Nucleus accumbens (tissue), 56 donors: ENCODE data around the gene UROC1.

Experiments
- DNase-seq, 56 donors: peaks; one replicate each; lab custom pipeline; 2025; lab: John Stamatoyannopoulos, UW

Gene UROC1

DNA sequence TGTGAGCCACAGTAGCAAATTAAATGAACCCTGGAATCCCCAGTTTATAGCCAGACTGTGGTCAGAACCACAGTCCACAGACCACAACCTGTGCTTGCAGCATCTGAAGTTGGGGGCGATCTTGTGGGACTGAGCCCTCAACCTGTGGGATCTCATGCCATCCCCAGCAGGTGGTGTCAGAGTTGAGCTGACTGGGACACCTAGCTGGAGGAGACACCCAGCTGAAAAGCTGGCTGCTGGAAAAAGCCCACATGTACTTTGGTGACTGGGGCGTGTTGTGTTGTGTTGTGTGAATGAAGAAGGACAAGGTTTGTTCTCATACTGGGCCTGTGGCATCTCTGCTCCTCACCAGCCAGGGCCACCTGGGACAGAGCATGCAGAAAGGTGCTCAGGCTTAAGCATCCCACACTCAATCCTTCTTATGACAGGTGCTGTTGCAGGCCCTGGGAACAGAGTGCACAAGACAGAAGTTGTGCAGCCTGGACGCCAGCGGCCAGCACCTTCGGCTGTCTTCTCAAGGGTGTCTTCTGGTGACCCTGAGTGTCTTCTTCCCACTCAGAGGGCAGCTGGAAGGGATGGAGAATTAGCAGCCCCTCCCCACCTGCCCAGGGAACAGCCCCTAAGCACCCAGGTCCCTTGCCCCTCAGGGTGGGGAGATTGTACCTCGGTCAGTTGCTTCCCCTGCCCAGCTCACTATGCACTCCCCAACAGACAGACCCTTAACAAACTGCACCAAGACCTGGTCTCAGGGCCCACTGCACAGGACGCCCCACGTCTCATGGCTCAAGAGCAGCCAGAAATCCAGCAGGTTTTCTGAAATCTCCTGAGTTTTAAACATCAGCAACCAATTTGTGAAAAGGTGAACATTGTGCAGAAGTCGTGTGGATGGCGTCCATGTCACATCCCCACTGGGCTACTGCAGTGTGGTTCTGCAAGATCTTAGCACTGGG is 2.2 kb upstream of the UROC1 start:
- no peak for DNase-seq

DNA sequence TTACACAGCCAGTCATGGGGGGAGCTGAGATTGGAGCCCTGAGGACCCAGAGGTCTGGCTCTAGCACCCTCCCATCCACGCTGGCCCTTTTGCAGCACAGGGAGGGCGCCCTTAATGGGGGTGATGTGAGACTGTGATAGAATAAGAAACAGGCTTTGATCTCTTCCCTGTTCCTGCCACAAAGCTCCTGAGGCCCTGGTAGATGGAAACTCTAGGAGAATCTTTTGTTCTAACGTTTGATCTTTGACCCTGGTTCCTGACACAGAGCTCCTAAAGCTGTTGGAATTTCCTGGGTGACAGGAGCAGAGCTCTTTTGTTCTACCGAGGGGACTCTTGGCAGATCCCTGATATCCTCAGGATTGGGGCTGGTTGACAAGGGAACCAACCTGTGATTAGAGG is 1.2 kb upstream of the UROC1 start:
- DNase-seq: no peak

DNA sequence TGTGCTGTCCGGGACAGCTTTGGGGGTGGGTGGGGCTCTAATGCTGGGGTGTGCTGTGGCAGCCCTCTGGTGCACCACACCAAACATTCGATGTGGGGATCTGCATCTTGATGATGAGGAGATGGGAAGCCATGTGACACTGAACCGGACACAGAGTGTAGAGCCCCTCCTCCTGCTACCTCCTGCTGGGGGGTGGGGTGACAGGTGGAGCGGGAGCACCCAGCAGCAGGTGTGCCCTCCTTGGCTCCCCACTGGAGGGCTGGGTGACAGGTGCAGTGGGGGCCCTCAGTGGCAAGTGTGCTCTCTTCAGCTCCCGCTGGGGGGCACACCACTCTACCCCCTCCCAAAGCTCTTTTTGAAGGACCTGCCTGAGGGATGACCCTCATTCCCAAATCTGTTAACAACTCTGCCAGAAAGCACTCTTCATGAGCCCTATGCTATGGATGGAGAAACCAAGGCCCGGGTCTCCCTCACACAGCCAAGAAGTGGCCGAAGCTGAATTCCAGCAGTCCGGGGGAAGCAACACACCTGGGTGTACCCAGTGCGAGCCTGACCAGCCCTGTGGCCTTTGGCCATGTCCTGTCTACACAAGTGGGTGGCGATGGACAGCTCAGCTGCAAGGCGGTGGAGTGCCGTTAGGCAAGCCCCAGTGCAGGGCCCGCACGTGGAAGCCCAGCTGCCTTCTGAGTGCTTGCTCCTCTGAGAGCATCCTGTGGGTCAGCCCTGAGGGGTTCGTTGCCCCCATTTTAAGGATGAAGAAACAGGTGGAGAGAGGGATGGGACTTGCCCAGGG is 609 bp upstream of the UROC1 start:
- no peak for DNase-seq

DNA sequence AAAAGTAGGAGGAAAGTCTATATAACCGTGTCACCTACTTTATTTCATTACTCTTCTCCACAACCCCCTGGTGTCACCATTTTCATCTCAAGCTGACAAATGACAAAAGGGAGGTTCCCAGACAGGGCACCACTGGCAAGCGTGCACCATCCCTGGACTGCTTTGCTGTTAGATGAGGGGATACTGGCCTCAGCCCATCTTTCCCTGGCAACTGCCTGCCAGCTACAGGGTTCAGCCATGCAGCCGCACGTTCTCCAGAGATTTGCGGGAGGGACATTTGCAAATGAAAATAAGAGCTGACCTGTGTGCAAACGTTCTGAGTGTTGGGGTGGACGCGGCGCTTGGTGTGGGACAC is 660 bp downstream of the UROC1 start:
- DNase-seq: no peak

DNA sequence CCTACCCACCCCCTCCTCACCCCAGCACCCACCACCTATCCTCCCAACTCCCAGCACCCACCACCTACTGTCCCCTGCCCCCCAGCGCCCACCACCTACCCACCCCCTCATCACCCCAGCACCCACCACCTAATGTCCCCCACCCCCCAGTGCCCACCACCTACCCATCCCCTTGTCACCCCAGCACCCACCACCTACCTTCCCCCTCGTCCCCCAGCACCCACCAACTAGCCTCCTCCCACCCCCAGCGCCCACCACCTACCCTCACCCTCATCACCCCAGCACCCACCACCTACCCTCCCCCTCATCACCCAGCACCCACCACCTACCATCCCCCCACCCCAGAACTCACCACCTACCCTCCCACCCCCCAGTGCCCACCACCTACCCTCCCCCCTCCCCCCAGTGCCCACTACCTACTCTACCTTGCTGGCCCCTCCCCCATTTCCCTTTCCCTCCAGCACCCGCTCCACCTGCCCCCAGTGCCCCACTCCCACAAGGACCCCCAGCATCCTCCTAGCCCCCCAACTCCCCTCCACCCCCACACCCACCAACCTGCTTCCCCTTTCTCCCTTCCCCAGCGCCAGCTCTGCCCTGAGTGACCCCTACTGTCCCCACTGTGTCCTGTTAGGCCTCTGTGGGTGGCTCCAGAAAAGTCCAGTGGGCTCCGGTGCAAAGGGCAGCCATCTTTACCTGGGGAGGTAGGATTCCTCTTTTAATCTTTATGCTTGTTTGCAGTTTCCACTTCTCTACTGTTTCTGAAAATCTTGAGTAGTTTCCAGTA is 1.2 kb downstream of the UROC1 start:
- no peak for DNase-seq

DNA sequence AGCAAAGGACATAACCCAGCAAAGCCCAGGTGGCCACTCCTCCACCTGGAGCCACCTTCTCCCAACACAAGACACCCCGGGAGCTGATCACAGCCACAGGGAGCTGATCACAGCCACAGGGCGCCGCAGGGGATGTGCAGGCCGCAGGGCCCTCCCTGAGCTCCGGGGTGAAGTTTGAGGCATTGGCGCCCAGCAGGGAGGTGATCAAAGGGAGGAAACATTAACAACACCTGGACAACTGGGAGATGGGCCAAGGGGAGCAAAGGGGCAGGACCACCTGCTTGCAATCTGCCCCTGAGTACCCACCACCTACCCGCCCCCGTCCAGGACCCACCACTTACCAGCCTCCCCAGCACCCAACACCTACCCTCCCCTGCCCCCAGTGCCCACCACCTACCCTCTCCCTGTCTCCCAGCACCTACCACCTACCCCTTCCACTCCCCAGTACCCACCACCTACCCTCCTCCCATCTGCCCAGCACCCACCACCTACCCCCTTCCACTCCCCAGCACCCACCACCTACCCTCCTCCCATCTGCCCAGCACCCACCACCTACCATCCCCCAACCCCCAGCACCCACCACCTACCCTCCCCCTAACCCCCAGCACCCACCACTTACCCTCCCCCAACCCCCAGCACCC is 2.4 kb downstream of the UROC1 start:
- DNase-seq: no peak

DNA sequence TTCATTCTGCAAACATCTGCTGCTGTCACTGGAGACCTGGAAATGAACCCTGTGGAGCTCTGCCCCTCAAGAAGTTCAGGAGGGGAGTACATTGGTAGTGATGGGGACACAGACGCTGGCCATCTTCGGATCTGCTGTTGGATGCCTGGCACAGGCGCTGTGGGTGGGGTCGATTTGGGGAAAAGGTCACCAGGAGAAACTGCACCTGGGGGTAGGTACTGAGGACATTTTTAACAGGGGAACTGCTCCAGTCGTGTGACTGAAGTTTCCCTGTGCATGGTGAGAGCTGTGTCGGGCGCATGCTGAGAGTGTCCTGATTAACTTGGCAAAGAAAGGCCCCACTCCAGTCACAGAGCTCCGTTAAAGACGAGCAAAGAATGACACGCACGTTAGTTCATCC is 3.4 kb downstream of the UROC1 start:
- DNase-seq: no peak

DNA sequence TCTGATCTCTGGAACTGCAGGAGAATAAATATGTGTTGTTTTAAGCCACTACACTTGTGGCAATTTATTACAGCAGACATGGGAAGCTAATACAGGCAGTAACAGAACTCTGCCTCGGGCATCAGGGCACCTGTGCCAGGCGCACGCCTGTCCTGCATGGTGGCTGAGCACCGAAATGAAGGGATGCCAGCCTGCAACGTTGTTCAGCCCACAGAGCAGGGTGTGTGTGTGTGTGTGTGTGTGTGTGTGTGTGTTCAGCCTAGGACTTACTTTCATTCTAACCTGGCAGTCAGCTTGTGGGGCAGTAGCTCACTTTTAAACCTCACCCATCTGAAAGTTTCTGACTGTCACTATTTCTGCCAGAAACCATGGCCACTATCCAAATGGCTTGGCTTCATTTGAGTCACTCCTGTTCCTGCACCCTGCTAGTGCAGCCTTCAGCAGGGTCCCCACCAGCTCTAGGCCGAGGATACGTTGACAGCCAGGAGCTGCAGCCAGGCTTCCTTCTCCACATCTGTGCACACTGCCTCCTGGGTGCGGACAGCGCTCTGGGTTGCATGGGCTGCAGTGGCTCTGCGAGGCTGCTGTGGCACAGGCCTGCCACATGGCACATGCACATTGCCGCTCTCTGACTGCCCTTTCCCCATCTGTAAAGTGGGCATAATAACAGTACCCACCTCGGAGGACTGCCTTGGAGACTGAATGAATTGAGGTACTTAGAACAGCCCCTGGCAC is 4.5 kb downstream of the UROC1 start:
- no peak for DNase-seq

DNA sequence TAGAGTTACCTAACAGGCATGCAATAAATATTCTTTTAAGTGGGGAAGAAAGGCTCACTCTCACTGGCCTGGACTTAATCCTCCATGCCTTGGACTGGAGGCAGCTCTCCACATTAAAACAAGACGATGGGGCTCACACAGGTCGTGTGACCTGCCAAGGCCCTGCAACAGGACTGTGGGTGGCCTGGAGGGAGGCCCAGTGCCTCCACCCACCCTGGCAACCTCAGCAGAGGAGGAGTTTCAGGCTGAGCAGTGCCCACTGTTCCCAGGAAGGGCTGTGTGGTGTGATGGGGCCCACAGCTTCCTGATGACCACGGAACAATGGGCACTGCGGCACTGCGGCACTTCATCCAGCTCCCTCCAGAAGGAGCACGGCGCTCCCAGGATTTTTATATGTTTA is 5.5 kb downstream of the UROC1 start:
- DNase-seq: peak in 19 of 56 donors; percentile 10 to 66 (median 37)

DNA sequence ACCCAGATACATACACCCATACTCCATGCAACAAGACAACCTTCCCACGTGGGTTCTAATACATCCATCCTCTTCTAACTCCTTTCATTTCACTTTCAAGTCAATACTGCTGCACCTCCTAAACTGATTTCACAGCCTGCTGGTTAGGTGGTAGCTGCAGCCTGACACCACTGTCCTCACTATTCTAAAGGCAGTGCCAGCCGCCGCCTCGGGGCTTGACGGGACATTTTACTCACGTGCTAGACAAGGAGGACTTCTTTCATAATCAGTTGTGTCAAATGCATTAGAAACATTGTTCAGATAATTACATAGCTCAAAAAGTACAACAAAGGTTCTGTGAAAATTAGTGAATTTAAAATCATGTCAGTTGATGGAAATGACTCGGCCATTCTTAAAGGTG is 6.3 kb downstream of the UROC1 start:
- no peak for DNase-seq

DNA sequence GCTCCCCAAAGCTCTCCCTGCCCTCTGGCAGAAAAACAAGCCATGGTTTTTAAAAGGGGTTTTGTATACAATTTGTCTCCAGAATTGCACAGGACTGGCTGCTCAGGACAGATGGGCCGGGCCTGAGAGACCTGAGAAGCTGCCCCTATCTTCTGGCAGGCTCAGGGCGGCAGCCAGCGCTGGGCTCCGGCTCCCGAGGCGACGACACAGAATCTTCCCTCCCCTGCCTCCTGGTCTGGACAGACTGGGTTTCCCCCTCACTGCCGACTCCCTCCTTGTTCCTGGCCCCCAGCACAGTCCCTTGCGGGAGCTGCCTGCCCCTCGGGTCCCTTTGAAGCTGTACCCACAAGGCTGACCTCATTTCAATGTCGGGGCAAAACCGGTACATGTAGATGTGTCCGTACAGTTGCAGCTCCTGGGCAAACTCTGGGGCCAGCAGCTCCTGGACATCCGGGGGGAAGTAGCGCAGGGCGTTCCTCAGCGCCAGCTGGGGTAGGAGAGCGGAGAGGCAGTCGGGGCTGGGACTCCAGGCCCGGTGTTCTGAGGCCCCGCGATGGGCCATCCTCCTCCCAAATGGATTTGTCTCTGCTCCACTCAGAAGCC is 7.2 kb downstream of the UROC1 start:
- no peak for DNase-seq

DNA sequence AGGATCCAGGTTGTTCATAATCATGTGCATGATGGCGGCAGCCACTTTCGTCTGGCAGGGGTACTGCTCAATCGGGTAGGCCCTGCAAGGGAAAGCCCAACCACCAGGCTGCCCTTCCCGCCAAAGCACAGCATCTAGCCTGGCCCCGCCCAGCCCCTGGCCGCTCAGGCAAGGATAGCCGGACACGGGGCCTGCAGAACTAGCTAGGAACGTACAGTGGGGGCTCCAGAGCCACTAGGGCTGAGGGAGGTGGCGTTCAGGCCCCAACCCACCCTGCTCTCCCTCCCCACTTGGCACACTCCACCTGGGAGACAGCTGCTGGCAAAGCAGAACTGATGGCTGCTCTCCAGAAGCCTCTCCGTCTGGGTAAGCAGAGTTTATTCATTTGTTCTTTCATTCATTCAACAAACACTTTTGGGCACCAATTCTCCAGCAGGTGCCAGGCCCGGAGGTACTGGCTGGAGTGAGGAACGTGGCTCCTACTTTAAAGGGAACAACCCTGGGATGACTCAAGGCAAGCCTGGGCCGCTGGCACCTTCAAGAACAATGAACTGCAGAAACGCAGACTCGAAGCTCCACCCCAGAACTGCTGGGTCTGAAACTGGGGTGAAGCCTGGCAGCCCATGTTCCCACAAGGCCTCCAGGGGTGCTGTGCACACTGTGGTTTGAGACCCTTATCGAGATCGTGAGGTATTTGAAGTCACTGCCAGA is 7.8 kb downstream of the UROC1 start:
- no peak for DNase-seq

DNA sequence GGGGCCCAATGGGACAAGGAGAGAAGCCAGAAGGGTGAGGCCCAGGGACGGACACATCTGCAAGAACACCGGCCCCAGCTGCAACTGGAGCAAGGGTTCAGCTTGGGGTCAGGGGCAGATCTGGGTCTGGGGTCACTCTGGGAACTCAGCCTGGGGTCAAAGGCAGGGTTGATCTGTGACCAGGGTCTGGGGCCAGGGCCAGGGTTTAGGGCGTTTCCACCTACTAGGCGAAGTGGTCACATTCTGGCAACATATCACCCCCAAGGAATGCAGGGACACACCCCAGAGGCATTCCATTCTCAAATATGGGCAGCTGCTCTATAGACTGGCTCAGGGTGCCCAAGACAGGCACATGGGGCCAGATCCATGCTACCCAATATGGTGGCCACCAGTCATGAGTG is 9.0 kb downstream of the UROC1 start:
- no peak for DNase-seq

DNA sequence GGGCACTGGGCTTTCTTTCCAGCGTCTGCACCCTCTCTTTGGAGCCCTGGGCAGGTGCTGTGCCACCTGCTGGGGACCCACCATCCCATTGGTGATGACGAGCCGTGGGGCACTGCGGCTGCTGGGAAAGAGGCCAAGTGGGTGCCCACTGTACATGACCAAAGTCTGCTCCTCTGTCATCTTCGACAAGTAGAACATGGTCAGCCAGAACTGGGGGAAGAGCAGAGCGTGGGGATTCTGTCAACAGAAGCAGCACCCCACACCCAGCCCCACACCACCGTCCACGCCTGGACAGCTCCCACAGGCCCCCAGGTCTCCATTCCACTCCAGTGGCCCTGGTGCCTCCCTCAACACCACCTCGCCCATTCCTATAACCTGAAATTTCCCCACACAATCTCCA is 9.7 kb downstream of the UROC1 start:
- DNase-seq: no peak

DNA sequence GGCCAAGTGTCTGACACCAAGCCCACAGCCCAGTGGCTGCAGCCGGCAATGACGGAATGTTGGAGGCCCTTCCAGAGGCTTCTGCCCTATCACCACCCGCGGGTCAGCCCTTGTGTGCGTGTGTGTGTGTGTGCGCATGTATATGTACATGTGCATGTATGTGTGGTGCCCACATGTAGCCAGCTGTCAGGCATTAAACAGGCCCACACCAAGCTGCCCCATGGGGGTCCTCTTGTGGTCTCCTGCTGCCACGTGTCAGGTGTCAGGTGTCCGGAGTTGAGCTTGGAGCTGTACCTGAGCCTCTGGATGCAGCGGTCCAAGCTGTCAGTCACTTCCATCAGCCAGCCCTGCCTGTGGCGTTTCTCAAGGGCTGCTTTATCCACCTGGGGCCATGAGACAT is 13.9 kb downstream of the UROC1 start:
- no peak for DNase-seq

DNA sequence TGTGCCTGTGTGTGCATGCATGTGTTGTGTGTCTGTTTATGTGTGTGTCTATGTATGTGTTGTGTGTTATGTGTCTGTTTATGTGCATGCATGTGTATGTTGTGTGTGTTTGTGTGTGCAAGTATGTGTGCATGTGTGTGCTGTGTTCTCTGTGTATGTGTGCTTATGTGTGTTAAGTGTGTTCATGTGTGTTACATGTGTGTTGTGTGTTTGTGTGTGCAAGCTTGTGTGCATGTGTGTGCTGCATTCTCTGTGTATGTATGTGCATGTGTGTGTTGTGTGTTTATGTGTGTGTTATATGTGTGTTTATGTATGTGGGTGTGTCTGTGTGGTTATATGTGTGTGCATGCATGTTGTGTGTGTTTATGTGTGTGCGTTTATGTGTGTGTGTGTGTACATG is 14.9 kb downstream of the UROC1 start:
- DNase-seq: no peak

DNA sequence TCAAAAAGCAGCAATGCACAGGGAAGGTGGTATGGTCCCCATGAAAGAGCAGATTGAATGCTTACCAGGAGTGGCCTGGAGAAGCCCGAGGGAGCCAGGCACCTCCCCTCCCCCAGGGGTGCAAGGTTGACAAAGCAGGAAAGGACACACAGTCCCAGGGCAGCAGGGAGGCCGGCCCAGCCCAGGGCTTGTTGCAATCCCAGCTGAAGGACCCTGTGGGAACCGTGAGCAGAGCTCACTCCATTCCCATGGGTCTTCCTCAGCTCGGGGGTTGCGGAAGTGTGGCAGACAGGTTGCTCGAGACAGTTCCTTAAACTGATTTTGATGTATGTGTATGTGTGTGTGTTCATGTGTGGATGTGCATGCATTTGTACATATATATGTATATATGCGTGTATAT is 15.8 kb downstream of the UROC1 start:
- no peak for DNase-seq

DNA sequence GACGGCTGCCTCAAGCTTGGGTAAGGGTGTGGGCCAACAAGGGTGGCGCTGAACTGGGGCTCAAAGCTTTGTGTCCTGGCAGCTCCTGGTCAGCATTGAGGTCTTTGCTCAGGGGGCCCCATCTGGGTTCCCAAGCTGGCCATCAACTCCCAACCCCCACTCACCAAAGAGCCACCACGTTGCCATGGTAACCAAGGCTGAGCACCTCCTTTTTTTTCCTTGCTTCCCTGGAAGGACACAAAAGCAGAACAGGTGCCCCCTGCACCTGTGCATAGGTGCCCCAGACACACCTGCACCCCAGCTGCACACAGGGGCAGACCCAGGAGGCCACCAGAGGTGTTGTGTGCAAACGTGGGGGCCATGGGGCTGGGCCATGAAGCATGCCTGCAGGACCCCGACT is 16.5 kb downstream of the UROC1 start:
- DNase-seq: no peak

DNA sequence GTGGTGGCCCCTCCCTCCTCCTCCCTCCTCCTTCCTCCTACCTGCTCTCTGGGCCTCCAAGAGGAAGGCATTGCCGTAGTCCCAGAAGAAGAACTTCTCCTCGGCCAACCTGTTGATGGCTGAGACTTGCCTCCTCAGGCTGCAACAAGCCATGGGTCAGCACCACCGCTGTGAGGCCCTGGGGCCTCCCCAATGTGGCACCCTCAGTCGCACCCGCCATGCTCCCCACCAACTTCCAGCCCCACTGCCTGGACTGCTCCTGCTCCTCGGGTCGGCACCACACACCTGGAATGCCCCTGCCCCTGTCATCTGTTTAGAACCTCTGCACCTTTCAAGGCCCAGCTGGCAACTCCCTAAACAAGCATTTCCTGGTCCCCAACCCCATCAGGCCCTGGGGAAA is 17.6 kb downstream of the UROC1 start:
- no peak for DNase-seq
